ENCODE measurements around the gene SART3. TPM values are rescaled to one million over a fixed set of nuclear protein-coding genes. Genes with fewer than 3 reads are reported as not detected.

The SART3 gene
- total RNA-seq, 6 experiments from 2014 or later, result 33.8 to 36.3 (median 34.8) TPM

DNA sequence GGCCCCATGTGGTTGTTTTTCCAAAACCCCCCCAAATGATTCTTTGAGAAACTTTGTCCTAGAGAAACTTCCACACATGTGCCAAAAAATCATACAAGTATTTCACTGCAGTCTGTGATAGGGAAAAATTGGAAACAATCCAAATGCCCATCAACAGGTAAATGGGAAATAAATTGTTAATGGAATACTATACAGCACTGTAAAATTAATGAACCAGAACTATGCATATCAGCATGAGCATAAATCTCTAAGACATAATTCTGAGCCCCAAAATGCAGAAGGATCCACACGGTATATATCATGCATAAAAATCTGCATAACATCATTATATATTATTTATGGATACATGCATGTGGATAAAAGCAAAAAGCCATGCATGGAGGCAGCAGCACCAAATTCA, 51.2 kb downstream of the SART3 start:
- no peaks in the 10 kb centered on the region for H3K36me3 Mint-ChIP-seq (ENCODE audit: low read depth)
- H3K4me3 Mint-ChIP-seq, result no peak overlapping the region
- peaks cover 7% of the 10 kb centered on the region for H3K4me1 Mint-ChIP-seq (ENCODE audit: low read depth)
- DNase-seq, result no peak
- H3K9me3 Mint-ChIP-seq, result no peaks in the 10 kb centered on the region
- TF ChIP-seq, protein P1, sequence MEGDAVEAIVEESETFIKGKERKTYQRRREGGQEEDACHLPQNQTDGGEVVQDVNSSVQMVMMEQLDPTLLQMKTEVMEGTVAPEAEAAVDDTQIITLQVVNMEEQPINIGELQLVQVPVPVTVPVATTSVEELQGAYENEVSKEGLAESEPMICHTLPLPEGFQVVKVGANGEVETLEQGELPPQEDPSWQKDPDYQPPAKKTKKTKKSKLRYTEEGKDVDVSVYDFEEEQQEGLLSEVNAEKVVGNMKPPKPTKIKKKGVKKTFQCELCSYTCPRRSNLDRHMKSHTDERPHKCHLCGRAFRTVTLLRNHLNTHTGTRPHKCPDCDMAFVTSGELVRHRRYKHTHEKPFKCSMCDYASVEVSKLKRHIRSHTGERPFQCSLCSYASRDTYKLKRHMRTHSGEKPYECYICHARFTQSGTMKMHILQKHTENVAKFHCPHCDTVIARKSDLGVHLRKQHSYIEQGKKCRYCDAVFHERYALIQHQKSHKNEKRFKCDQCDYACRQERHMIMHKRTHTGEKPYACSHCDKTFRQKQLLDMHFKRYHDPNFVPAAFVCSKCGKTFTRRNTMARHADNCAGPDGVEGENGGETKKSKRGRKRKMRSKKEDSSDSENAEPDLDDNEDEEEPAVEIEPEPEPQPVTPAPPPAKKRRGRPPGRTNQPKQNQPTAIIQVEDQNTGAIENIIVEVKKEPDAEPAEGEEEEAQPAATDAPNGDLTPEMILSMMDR (IDR thresholded peaks at IDR 0.05), result no peak
- peaks cover 14% of the 10 kb centered on the region for H3K27me3 Mint-ChIP-seq (ENCODE audit: insufficient read depth)
- no peak overlapping the region for H3K27ac Mint-ChIP-seq

DNA sequence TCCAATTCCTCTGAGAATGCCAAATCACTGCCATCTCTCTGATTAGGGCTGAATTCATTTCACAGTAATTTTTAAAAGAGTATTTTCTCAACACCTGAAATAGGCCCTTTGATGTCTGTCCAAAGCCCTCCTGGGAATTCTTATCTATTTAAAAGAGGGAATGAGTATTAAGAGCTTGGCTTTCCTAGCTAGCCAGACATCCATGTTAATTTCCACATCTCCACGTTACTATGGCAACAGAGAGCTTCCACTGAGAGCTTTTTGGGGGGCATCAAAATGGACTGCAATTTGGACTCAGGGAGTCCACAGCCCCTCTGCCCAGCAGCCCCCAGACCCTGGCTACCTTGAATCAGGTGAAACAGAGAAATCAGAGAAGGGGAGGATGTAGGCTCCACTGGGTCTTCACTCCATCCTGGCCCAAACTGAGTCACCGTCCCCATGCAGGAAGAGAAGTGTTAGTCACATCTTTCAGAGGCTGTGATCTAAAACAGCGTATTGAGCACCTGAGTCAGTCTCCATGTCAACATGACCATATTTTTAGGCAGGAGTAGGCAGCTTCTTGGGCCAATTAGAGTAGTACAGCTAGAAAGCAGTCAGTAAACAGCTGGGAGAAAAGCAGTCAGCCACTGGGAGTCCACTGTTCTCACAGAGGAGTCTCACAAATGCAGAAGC, 52.9 kb downstream of the SART3 start:
- TF ChIP-seq, protein P1 (IDR thresholded peaks at IDR 0.05), result no peak
- Mint-ChIP-seq H3K9me3 (peaks cover 1% of the 10 kb centered on the region; the same call in 1 of the 2 replicates), H3K4me3 (no peak overlapping the region), H3K4me1 (ENCODE audit: low read depth) (peaks cover 7% of the 10 kb centered on the region), H3K27ac (no peak overlapping the region), H3K36me3 (ENCODE audit: low read depth) (no peaks in the 10 kb centered on the region), H3K27me3 (ENCODE audit: insufficient read depth) (peaks cover 16% of the 10 kb centered on the region)
- DNase-seq, result peak; percentile 35

DNA sequence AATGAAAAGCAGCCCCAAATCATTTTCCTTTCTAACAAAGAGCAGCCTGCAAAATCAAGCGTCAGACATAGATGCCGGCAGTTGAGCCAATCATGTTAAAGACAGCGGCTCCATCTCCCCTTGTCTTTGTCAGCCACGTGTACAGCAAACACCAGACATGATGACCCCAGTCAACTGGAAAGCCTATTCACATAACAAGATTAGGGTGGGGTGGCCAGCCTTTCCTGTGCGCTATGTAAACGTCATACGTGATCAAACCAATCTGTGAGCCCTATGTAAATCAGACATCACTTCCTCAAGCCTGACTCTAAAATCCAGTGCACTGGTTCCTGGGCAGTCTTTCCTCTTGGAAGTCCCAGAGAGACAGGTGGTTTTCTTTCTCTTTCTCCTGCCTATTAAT, 55.8 kb downstream of the SART3 start:
- TF ChIP-seq, protein P1 (IDR thresholded peaks at IDR 0.05), result no peak
- H3K4me1 Mint-ChIP-seq (ENCODE audit: low read depth), result peaks cover 7% of the 10 kb centered on the region
- H3K27me3 Mint-ChIP-seq (ENCODE audit: insufficient read depth), result peaks cover 8% of the 10 kb centered on the region
- DNase-seq, result no peak
- H3K4me3 Mint-ChIP-seq, result no peak overlapping the region
- H3K27ac Mint-ChIP-seq, result no peak overlapping the region
- no peaks in the 10 kb centered on the region for H3K36me3 Mint-ChIP-seq (ENCODE audit: low read depth)
- H3K9me3 Mint-ChIP-seq, result peaks cover 4% of the 10 kb centered on the region; the same call in 1 of the 2 replicates

DNA sequence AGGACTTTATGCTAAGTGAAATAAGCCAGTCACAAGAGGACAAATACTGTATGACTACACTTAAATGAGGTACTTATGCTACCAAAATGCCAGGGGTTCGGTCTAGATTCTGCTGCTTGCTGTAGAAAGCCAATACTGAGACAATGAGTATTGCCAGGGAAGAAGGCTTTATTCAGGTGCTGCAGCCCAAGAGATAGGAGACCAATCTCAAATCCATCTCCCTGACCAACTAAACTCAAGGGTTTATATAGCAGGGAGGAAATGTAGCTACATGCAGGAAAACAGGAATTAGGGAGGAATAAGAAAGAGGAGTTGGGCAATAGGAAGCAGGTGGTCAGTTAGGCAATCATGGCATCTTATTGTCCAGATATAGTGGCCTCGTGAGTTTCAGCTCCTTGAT, 58.1 kb downstream of the SART3 start:
- Mint-ChIP-seq H3K36me3 (ENCODE audit: low read depth) (no peaks in the 10 kb centered on the region), H3K9me3 (peaks cover 4% of the 10 kb centered on the region; the same call in 1 of the 2 replicates), H3K4me3 (no peak overlapping the region), H3K27ac (no peak overlapping the region), H3K4me1 (ENCODE audit: low read depth) (peaks cover under 1% of the 10 kb centered on the region; the same call in 1 of the 2 replicates), H3K27me3 (ENCODE audit: insufficient read depth) (peaks cover 5% of the 10 kb centered on the region)
- TF ChIP-seq, protein P1 (IDR thresholded peaks at IDR 0.05), result no peak
- no peak for DNase-seq

DNA sequence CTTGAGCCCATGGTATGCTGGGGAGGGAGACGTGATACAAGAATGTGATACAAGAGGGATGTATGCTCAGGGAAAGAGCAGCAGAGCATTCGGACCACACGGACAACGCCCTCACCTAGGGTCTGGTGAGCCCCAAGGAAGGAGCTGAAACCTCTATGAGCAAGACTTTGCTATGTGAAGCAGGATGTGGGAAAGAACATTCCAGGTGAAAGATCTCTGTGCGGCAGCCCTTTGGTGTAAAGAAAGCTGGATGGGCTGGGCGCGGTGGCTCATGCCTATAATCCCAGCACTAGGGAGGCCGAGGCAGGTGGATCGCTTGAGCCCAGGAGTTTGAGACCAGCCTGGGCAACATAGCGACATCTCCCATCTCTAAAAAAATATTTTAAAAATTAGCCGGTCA, 62.8 kb downstream of the SART3 start:
- TF ChIP-seq, protein P1 (IDR thresholded peaks at IDR 0.05), result no peak
- H3K27ac Mint-ChIP-seq, result no peak overlapping the region
- peaks cover 8% of the 10 kb centered on the region for H3K27me3 Mint-ChIP-seq (ENCODE audit: insufficient read depth)
- no peaks in the 10 kb centered on the region for H3K4me1 Mint-ChIP-seq (ENCODE audit: low read depth)
- no peak for DNase-seq
- no peaks in the 10 kb centered on the region for H3K36me3 Mint-ChIP-seq (ENCODE audit: low read depth)
- H3K9me3 Mint-ChIP-seq, result peaks cover 4% of the 10 kb centered on the region; the same call in 1 of the 2 replicates
- no peak overlapping the region for H3K4me3 Mint-ChIP-seq
